ENCODE results near the gene OCA2. TPM values are rescaled to one million over a fixed set of nuclear protein-coding genes. Genes with fewer than 3 reads are reported as not detected.

Gene OCA2
- total RNA-seq, 1 experiment from 2014 or later: 0.57 TPM

DNA sequence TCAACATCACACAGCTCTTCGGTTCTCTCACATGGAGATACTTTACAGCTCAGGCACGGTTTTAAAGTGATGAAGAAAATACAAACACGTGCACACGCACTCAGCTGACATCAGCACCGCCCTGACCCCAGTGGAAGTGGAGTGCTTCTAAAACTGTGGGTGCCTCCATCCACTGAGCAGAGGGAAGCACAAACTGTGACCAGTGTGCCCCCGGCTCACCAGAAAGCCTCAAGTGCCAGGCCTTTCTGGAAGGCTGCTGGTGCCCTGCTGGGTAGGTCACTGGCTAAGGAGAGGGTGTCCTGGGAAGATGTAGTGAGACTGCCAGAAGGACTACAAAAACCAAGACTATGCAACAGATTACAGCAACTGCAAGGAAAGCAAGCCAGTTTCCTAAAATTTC is 78.5 kb downstream of the OCA2 start:
- BruUV-seq (replicated peaks): no TSS peak
- Mint-ChIP-seq H3K9me3 (ENCODE audit: unreplicated experiment) (no peaks in the 10 kb centered on the region), H3K4me3 (ENCODE audit: unreplicated experiment) (no peak overlapping the region), H3K36me3 (ENCODE audit: insufficient read depth, unreplicated experiment) (no peaks in the 10 kb centered on the region), H3K4me1 (ENCODE audit: low read depth, unreplicated experiment) (no peaks in the 10 kb centered on the region), H3K27ac (ENCODE audit: unreplicated experiment) (no peak overlapping the region), H3K27me3 (ENCODE audit: insufficient read depth, unreplicated experiment) (no peaks in the 10 kb centered on the region)
- no peak for DNase-seq
- no peak overlapping the region for H3K4me3 ChIP-seq (ENCODE audit: low read depth, low read length)
- CTCF ChIA-PET: no interaction called here
- intact Hi-C loops (cut with micrococcal nuclease; ENCODE audit: unreplicated experiment): loop anchor here (1.0 kb wide), 1 partner anchor 30 kb away; no protein-coding TSS in a partner anchor
- H3K9me3 ChIP-seq: no peaks in the 10 kb centered on the region
- H3K27me3 ChIP-seq (replicated peaks; ENCODE audit: control insufficient read depth, insufficient read depth, low read length): no peaks in the 10 kb centered on the region
- TF ChIP-seq, protein P1, sequence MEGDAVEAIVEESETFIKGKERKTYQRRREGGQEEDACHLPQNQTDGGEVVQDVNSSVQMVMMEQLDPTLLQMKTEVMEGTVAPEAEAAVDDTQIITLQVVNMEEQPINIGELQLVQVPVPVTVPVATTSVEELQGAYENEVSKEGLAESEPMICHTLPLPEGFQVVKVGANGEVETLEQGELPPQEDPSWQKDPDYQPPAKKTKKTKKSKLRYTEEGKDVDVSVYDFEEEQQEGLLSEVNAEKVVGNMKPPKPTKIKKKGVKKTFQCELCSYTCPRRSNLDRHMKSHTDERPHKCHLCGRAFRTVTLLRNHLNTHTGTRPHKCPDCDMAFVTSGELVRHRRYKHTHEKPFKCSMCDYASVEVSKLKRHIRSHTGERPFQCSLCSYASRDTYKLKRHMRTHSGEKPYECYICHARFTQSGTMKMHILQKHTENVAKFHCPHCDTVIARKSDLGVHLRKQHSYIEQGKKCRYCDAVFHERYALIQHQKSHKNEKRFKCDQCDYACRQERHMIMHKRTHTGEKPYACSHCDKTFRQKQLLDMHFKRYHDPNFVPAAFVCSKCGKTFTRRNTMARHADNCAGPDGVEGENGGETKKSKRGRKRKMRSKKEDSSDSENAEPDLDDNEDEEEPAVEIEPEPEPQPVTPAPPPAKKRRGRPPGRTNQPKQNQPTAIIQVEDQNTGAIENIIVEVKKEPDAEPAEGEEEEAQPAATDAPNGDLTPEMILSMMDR (IDR thresholded peaks at IDR 0.05; ENCODE audit: insufficient read depth in 1 of 2, low read depth in 1 of 2, low read length in 1 of 2, severe bottlenecking in 1 of 2, unreplicated experiment in 1 of 2): no peak
- POLR2A ChIA-PET: no interaction called here
- H3K36me3 ChIP-seq (ENCODE audit: control insufficient read depth, insufficient read depth, low read length): no peaks in the 10 kb centered on the region
- H3K4me1 ChIP-seq: peaks cover 9% of the 10 kb centered on the region; the same call in 1 of the 2 replicates

DNA sequence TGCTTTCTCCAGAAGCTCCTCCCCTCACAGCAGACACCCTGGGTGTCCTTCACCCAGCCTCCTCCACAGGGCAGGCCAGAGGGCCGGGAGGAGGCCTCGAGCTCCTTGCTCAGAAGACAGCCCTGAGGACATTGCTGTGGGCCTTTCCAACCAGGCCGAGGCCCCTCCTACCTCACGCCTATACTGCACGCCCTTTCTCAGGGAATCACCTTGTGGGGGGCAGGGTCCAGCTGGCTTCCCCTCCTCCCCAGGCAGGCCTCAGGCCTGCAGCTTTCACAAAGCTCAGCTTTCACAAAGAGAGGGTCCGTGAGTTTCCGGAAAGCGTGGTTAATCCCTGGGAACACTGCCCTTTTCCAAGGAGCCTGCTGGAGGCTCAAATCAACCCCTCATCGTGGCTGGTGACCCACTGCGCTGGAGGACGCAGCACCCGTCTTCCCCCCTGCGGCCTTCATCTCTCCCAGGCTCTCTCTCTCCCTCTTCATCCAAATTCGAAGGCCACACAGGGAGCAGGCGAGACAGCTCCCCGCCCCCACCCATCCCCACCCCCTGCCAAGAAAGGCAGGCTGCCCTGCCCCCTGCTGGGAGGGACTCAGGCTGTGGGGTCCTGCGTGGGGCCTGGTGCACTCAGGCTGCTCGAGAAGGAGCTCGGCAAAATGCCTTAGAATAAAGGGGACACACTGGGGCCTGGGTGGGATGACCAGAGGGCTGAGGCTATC is 79.4 kb downstream of the OCA2 start:
- CTCF ChIA-PET: no interaction called here
- no peaks in the 10 kb centered on the region for H3K9me3 ChIP-seq
- H3K27me3 ChIP-seq (replicated peaks; ENCODE audit: control insufficient read depth, insufficient read depth, low read length): no peaks in the 10 kb centered on the region
- Mint-ChIP-seq H3K27ac (ENCODE audit: unreplicated experiment) (no peak overlapping the region), H3K27me3 (ENCODE audit: insufficient read depth, unreplicated experiment) (no peaks in the 10 kb centered on the region), H3K9me3 (ENCODE audit: unreplicated experiment) (no peaks in the 10 kb centered on the region), H3K4me1 (ENCODE audit: low read depth, unreplicated experiment) (no peaks in the 10 kb centered on the region), H3K4me3 (ENCODE audit: unreplicated experiment) (no peak overlapping the region), H3K36me3 (ENCODE audit: insufficient read depth, unreplicated experiment) (no peaks in the 10 kb centered on the region)
- DNase-seq: no peak
- TF ChIP-seq, protein P1 (IDR thresholded peaks at IDR 0.05; ENCODE audit: insufficient read depth in 1 of 2, low read depth in 1 of 2, low read length in 1 of 2, severe bottlenecking in 1 of 2, unreplicated experiment in 1 of 2): no peak
- H3K4me1 ChIP-seq: peaks cover 9% of the 10 kb centered on the region; the same call in 1 of the 2 replicates
- no peaks in the 10 kb centered on the region for H3K36me3 ChIP-seq (ENCODE audit: control insufficient read depth, insufficient read depth, low read length)
- no peak overlapping the region for H3K4me3 ChIP-seq (ENCODE audit: low read depth, low read length)
- no TSS peak for BruUV-seq (replicated peaks)
- intact Hi-C loops (cut with micrococcal nuclease; ENCODE audit: unreplicated experiment): no loop called here
- POLR2A ChIA-PET: no interaction called here

DNA sequence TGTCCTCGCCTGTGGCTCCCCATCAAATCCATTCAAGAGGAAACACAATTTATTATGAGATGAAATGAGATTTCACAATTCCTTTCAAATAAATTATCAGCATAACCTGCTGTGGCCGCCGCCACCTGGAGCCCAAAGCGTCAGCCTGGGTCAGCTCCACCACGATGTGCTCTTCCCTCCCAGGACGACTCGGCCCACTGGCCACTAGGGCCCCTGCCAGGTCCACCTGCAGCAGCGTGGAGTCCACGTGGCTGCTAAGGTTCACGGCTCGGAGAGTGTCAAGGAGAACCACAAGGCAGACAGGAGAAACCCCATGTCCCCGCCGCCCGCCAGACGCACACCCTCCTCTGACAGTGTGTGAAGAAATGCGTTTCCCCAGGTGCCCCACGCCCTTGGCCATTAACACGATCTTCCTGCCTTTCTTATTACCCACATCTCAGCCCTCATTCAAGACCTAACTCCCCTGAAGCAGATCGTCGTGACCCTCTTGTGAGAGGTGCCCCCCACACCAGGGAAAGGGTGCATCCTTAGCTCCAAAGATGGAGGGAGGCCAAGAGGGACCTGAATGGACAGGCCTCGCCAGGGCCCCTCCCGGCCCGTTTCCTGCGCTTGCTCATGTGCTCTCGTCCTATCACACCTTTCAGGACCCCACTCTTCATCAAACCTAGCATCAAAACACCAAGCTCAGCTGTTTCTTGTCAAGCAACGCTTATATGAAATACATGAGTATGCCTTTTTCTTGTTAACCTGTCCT is 80.6 kb downstream of the OCA2 start:
- H3K4me1 ChIP-seq: peaks cover 9% of the 10 kb centered on the region; the same call in 1 of the 2 replicates
- no peak overlapping the region for H3K4me3 ChIP-seq (ENCODE audit: low read depth, low read length)
- no peaks in the 10 kb centered on the region for H3K9me3 ChIP-seq
- BruUV-seq (replicated peaks): no TSS peak
- TF ChIP-seq, protein P1 (IDR thresholded peaks at IDR 0.05; ENCODE audit: insufficient read depth in 1 of 2, low read depth in 1 of 2, low read length in 1 of 2, severe bottlenecking in 1 of 2, unreplicated experiment in 1 of 2): no peak
- H3K4me3 Mint-ChIP-seq (ENCODE audit: unreplicated experiment): no peak overlapping the region
- no peaks in the 10 kb centered on the region for H3K4me1 Mint-ChIP-seq (ENCODE audit: low read depth, unreplicated experiment)
- intact Hi-C loops (cut with micrococcal nuclease; ENCODE audit: unreplicated experiment): no loop called here
- H3K27me3 ChIP-seq (replicated peaks; ENCODE audit: control insufficient read depth, insufficient read depth, low read length): no peaks in the 10 kb centered on the region
- ChIA-PET POLR2A (no interaction called here), CTCF (no interaction called here)
- no peaks in the 10 kb centered on the region for H3K27me3 Mint-ChIP-seq (ENCODE audit: insufficient read depth, unreplicated experiment)
- H3K27ac Mint-ChIP-seq (ENCODE audit: unreplicated experiment): no peak overlapping the region
- no peaks in the 10 kb centered on the region for H3K9me3 Mint-ChIP-seq (ENCODE audit: unreplicated experiment)
- H3K36me3 Mint-ChIP-seq (ENCODE audit: insufficient read depth, unreplicated experiment): no peaks in the 10 kb centered on the region
- no peak for DNase-seq
- H3K36me3 ChIP-seq (ENCODE audit: control insufficient read depth, insufficient read depth, low read length): no peaks in the 10 kb centered on the region

All from Caco-2 (cell line).